HepG2 (cell line): ENCODE results near the gene CCNL1. TPM values are rescaled to one million over a fixed set of nuclear protein-coding genes. Genes with fewer than 3 reads are reported as not detected.
A peak's percentile ranks its signal among the peaks of the same experiment; 100 is the strongest.

Experiments used
- BRD4 ChIP-seq: sonication (generic); formaldehyde crosslinking; IDR thresholded peaks from 2 replicates; pipeline ENCODE4 v1.4.0; 2020; ENCODE audit warnings: missing genetic modification reagents
- CCDC6 ChIP-seq: sonication (generic); formaldehyde crosslinking; IDR thresholded peaks from 2 replicates; pipeline ENCODE4 v1.8.1; 2022; ENCODE audit warnings: mild to moderate bottlenecking, missing genetic modification reagents, moderate library complexity
- CEBPG ChIP-seq: IDR thresholded peaks from 2 replicates; pipeline ENCODE4 v1.6.1; 2016
- HMGA1 ChIP-seq: sonication (generic); formaldehyde crosslinking; conservative IDR thresholded peaks from 2 replicates; pipeline ENCODE4 v1.4.0; 2020; ENCODE audit warnings: missing genetic modification reagents
- HNRNPK ChIP-seq: fragments of 200-400 bp; formaldehyde crosslinking; IDR thresholded peaks from 2 replicates; pipeline ENCODE4 v1.6.1; 2018; ENCODE audit warnings: low read length, low read depth, moderate library complexity, mild to moderate bottlenecking; ENCODE audit not compliant: poor library complexity, severe bottlenecking
- KAT8 ChIP-seq: IDR thresholded peaks from 2 replicates; pipeline ENCODE4 v1.6.1; 2016; ENCODE audit warnings: missing genetic modification reagents, missing compliant biosample characterization
- KDM4B ChIP-seq: sonication (generic); formaldehyde crosslinking; IDR thresholded peaks from 2 replicates; pipeline ENCODE4 v1.4.0; 2020; ENCODE audit warnings: missing genetic modification reagents
- NFYC ChIP-seq: IDR thresholded peaks from 2 replicates; pipeline ENCODE4 v1.6.1; 2016; ENCODE audit warnings: missing genetic modification reagents, missing compliant biosample characterization
- PHF8 ChIP-seq: sonication (generic); formaldehyde crosslinking; IDR thresholded peaks from 2 replicates; pipeline ENCODE4 v1.5.0; 2020; ENCODE audit warnings: missing genetic modification reagents
- RFXAP ChIP-seq: sonication (generic); formaldehyde crosslinking; IDR thresholded peaks from 2 replicates; pipeline ENCODE4 v1.4.0; 2020; ENCODE audit warnings: missing genetic modification reagents, borderline replicate concordance
- RXRB ChIP-seq: IDR thresholded peaks from 2 replicates; pipeline ENCODE4 v1.6.1; 2016; ENCODE audit warnings: borderline replicate concordance, missing genetic modification reagents, missing compliant biosample characterization
- SUZ12 ChIP-seq: fragments of 150-350 bp; IDR thresholded peaks from 2 replicates; pipeline ENCODE4 v1.6.1; 2014; ENCODE audit warnings: low read depth, low read length
- YY1 ChIP-seq: IDR thresholded peaks from 2 replicates; pipeline ENCODE4 v1.6.1; 2011; ENCODE audit warnings: low read length, low read depth, moderate library complexity, mild to moderate bottlenecking; ENCODE audit not compliant: insufficient read depth, insufficient replicate concordance
- ZBTB10 ChIP-seq: sonication (generic); formaldehyde crosslinking; IDR thresholded peaks from 2 replicates; pipeline ENCODE4 v1.4.0; 2020; ENCODE audit warnings: missing genetic modification reagents, borderline replicate concordance
- ZNF10 ChIP-seq: sonication (generic); formaldehyde crosslinking; IDR thresholded peaks from 2 replicates; pipeline ENCODE4 v1.4.0; 2020; ENCODE audit warnings: mild to moderate bottlenecking, low read depth, missing genetic modification reagents, borderline replicate concordance
- ZNF124 ChIP-seq: sonication (generic); formaldehyde crosslinking; IDR thresholded peaks from 2 replicates; pipeline ENCODE4 v1.4.0; 2020; ENCODE audit warnings: missing genetic modification reagents
- ZNF138 ChIP-seq: sonication (generic); formaldehyde crosslinking; IDR thresholded peaks from 2 replicates; pipeline ENCODE4 v1.5.0; 2020; ENCODE audit warnings: mild to moderate bottlenecking, low read depth, missing genetic modification reagents
- ZNF160 ChIP-seq: sonication (generic); formaldehyde crosslinking; IDR thresholded peaks from 2 replicates; pipeline ENCODE4 v1.8.0; 2022; ENCODE audit warnings: mild to moderate bottlenecking, inconsistent platforms, missing genetic modification reagents
- ZNF317 ChIP-seq: sonication (generic); formaldehyde crosslinking; IDR thresholded peaks from 2 replicates; pipeline ENCODE4 v1.5.0; 2020; ENCODE audit warnings: mild to moderate bottlenecking, missing genetic modification reagents
- ZNF430 ChIP-seq: sonication (generic); formaldehyde crosslinking; IDR thresholded peaks from 2 replicates; pipeline ENCODE4 v1.9.0; 2021; ENCODE audit warnings: mild to moderate bottlenecking, missing genetic modification reagents
- ZNF484 ChIP-seq: sonication (generic); formaldehyde crosslinking; IDR thresholded peaks from 2 replicates; pipeline ENCODE4 v1.5.1; 2020; ENCODE audit warnings: mild to moderate bottlenecking, low read depth, missing genetic modification reagents, borderline replicate concordance
- ZNF747 ChIP-seq: sonication (generic); formaldehyde crosslinking; IDR thresholded peaks from 2 replicates; pipeline ENCODE4 v1.8.1; 2023; ENCODE audit warnings: missing genetic modification reagents, mild to moderate bottlenecking, borderline replicate concordance
- ZNF782 ChIP-seq: sonication (generic); formaldehyde crosslinking; IDR thresholded peaks from 2 replicates; pipeline ENCODE4 v1.4.0; 2020; ENCODE audit warnings: missing genetic modification reagents, mild to moderate bottlenecking, borderline replicate concordance
- ZSCAN25 ChIP-seq: sonication (generic); formaldehyde crosslinking; IDR thresholded peaks from 2 replicates; pipeline ENCODE4 v1.8.0; 2022; ENCODE audit warnings: mild to moderate bottlenecking, missing genetic modification reagents
- polyA plus RNA-seq, 8 experiments: library from polyadenylated mRNA; depleted of rRNA in 3 of 8; stranded (reverse) in 7 of 8; unstranded in 1 of 8; fragments of >200 nt; fragmentation: Illumina TruSeq in 4 of 8; extraction: Trizol in 4 of 8; gene quantifications; 2 replicates each; pipeline versions ENCODE4 v1.2.1 to v1.2.3, GENCODE V29; 2011 to 2016; ENCODE audit warnings: low read depth in 4 of 8, missing spikeins in 1 of 8, mixed read lengths in 1 of 8; ENCODE audit not compliant: insufficient read depth in 1 of 8
- total RNA-seq, 5 experiments: library from RNA; depleted of rRNA; stranded (reverse); fragments of >200 nt; fragmentation: Illumina TruSeq; extraction: Trizol; gene quantifications; 2 replicates each; pipeline ENCODE4 v1.2.3, GENCODE V29; 2016; ENCODE audit warnings: low read depth in 1 of 5
- TF ChIP-seq, protein P1 (sequence below), 2 experiments: fragments of 450-650 bp in 1 of 2; sonication (generic) in 1 of 2; formaldehyde crosslinking; IDR thresholded peaks; 2 replicates each; pipeline versions ENCODE4 v1.5.0 to v1.8.0; 2020 to 2022; ENCODE audit warnings: mild to moderate bottlenecking in 1 of 2, missing genetic modification reagents in 1 of 2

Gene CCNL1
- total and polyA plus RNA-seq, 2 of the 13 experiments (the other 11 are each of a cell fraction or from before 2014, with no cell fraction given) = 151 to 303 TPM

- TF ChIP-seq ZNF317 (CRISPR knock-in tag) = no peak
- peak; percentile 30; the same call in 1 of the 2 replicates for TF ChIP-seq PHF8
- peak; percentile 17; the same call in 1 of the 2 replicates for TF ChIP-seq CCDC6 (CRISPR knock-in tag)
- no peak for TF ChIP-seq YY1
- no peak for TF ChIP-seq NFYC (CRISPR knock-in tag)
- 0 out of 2 replicates have a peak, but pooled peaks have one; percentile 51 for TF ChIP-seq ZNF160 (CRISPR knock-in tag)
- no peak for TF ChIP-seq ZNF782 (CRISPR knock-in tag)
- TF ChIP-seq ZNF10 (CRISPR knock-in tag) = no peak
- TF ChIP-seq KDM4B (CRISPR knock-in tag) = 0 out of 2 replicates have a peak, but pooled peaks have one; percentile 41
- TF ChIP-seq RFXAP = peak; percentile 56; the same call in 1 of the 2 replicates
- TF ChIP-seq ZNF484 = no peak
- peak; percentile 29 for TF ChIP-seq ZNF430 (CRISPR knock-in tag)
- no peak for TF ChIP-seq HMGA1 (CRISPR knock-in tag)
- TF ChIP-seq ZNF138 (CRISPR knock-in tag) = no peak
- TF ChIP-seq SUZ12 = no peak
- TF ChIP-seq HNRNPK = no peak
- TF ChIP-seq ZBTB10 (CRISPR knock-in tag) = no peak
- no peak for TF ChIP-seq ZSCAN25
- TF ChIP-seq BRD4 (CRISPR knock-in tag) = no peak
- 0 out of 2 replicates have a peak, but pooled peaks have one; percentile 27 for TF ChIP-seq ZNF124
- TF ChIP-seq CEBPG = peak; percentile 93
- peak; percentile 78 for TF ChIP-seq RXRB (CRISPR knock-in tag)
- TF ChIP-seq, protein P1, sequence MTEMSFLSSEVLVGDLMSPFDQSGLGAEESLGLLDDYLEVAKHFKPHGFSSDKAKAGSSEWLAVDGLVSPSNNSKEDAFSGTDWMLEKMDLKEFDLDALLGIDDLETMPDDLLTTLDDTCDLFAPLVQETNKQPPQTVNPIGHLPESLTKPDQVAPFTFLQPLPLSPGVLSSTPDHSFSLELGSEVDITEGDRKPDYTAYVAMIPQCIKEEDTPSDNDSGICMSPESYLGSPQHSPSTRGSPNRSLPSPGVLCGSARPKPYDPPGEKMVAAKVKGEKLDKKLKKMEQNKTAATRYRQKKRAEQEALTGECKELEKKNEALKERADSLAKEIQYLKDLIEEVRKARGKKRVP (CRISPR knock-in tag; IDR thresholded peaks at IDR 0.05) = peak in 1 of 2 experiments; percentile 76; a peak in 2 of 4 replicates
- TF ChIP-seq ZNF747 = 0 out of 2 replicates have a peak, but pooled peaks have one; percentile 26
- no peak for TF ChIP-seq KAT8
Measured at GRCh38 chr3:157136647-157137387, 23.1 kb downstream of the CCNL1 start (continued).
